Stomach smooth muscle (tissue), 2 donors: ENCODE data around the gene GRIK4.

ENCODE experiments used
- H3K27ac ChIP-seq: one replicate; pipeline ENCODE4 v1.7.0; 2013; ENCODE audit warnings: mild to moderate bottlenecking, low read length, inconsistent platforms
- H3K27me3 ChIP-seq, 2 donors: one replicate each; pipeline ENCODE4 v1.7.0; 2013; ENCODE audit warnings: low read length in 2 of 2; ENCODE audit not compliant: insufficient read depth in 2 of 2, control insufficient read depth in 1 of 2
- H3K36me3 ChIP-seq, 2 donors: one replicate each; pipeline ENCODE4 v1.7.0; 2013; ENCODE audit warnings: low read length in 2 of 2; ENCODE audit not compliant: control insufficient read depth in 2 of 2, insufficient read depth in 2 of 2
- H3K4me1 ChIP-seq: one replicate; pipeline ENCODE4 v1.7.0; 2013; ENCODE audit warnings: low read length; ENCODE audit not compliant: control insufficient read depth, insufficient read depth
- H3K4me3 ChIP-seq, 2 donors: one replicate each; pipeline ENCODE4 v1.7.0; 2013; ENCODE audit warnings: low read length in 2 of 2
- H3K9ac ChIP-seq, 2 donors: one replicate each; pipeline ENCODE4 v1.7.0; 2013; ENCODE audit warnings: low read length in 2 of 2, mild to moderate bottlenecking in 1 of 2
- H3K9me3 ChIP-seq, 2 donors: one replicate each; pipeline ENCODE4 v1.7.0; 2013; ENCODE audit warnings: low read length in 2 of 2; ENCODE audit not compliant: control insufficient read depth in 2 of 2
- donor health status: healthy.
- donor health status: Pancreatic carcinoma.

Gene GRIK4

DNA sequence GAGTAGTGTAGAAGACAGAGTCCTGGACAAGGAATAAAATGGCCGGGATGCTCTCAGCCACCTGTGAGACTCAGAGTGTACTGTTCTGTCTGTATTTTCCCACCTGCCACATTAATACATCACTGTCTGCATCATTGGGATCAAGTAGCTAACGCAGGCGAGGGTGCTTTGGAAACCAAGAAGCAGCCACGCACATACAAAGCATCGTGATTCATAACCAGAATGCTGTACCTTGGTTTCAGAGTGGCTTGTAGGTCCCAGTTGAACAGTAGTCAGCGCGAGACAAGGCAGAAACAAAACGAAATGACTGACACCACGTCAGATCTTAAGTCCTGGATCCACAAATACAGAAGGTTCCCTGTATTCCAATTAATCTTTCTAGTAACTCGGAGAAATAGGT is 198.3 kb downstream of the GRIK4 start:
- peaks cover 2 to 3% of the 10 kb centered on the region in 2 donors for H3K27me3 ChIP-seq
- no peak overlapping the region for H3K27ac ChIP-seq
- H3K9ac ChIP-seq: no peak overlapping the region
- H3K4me3 ChIP-seq: no peak overlapping the region
- H3K9me3 ChIP-seq: peaks cover 2 to 10% of the 10 kb centered on the region in 2 donors
- peaks cover 18% of the 10 kb centered on the region for H3K4me1 ChIP-seq
- no peaks in the 10 kb centered on the region for H3K36me3 ChIP-seq

DNA sequence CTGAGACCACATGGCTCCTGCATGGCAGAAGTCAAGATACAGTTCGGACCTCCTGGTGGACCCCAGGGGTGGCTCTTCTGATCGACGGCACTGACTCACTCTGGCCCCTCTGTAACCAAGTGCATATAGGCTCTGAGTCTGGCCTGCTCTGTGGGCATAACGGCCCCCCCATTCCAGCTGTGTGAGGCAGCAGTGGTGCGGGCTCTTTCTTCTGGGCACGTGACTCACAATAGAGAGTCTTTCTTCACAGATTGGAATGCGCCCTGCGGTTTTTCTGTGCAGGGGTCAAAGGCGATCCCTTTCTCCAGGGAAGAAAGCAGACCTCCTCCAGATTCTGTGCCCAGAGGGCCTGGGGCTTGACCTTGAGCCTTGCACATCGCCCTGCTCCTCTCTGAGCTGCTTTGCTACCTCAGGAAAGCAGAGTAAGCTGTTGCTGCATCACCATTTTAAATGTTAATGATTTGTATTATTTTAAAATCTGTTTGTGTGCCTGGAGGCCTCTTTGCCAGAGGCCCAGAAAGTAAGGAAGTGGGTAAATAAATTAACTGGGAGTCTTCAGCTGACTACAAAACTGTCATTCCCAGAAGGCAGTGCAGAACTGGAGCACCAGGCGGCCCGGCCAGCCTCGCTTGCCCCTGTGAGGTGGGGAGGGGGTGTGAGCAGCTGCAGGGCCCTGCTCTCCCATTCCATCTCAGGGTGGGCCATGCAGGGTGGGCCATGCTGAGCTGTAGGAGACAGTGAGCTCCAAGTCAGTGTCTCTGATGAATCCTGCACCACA is 199.0 kb downstream of the GRIK4 start:
- peaks cover 2 to 3% of the 10 kb centered on the region in 2 donors for H3K27me3 ChIP-seq
- no peak overlapping the region for H3K9ac ChIP-seq
- H3K9me3 ChIP-seq: peaks cover 2 to 10% of the 10 kb centered on the region in 2 donors
- H3K4me3 ChIP-seq: no peak overlapping the region
- no peaks in the 10 kb centered on the region for H3K36me3 ChIP-seq
- peaks cover 18% of the 10 kb centered on the region for H3K4me1 ChIP-seq
- no peak overlapping the region for H3K27ac ChIP-seq

DNA sequence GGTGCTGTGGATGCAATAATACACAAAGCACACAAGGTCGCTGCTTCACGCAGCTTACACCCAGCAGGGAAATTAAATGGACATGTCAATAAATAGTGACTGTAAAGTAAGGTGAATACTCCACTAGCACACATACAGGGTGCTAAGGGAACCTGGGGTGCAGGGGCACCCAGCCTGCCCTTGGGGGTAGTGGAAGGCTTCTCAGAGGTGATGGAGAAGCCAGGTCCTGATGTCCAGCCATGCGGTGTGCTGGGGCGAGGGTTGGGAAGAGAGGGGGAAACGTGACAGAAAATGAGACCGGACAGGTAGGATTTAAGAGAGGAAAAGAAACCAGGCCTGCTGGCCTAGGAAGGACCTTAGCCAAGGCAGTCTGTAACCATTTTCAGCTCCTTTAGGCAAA is 200.5 kb downstream of the GRIK4 start:
- Histone ChIP-seq H3K9me3 (peaks cover 0 to 10% of the 10 kb centered on the region in 2 donors), H3K4me3 (no peak overlapping the region), H3K27me3 (peaks cover 2 to 3% of the 10 kb centered on the region in 2 donors), H3K27ac (no peak overlapping the region), H3K36me3 (no peaks in the 10 kb centered on the region), H3K9ac (no peak overlapping the region), H3K4me1 (peaks cover 18% of the 10 kb centered on the region)

DNA sequence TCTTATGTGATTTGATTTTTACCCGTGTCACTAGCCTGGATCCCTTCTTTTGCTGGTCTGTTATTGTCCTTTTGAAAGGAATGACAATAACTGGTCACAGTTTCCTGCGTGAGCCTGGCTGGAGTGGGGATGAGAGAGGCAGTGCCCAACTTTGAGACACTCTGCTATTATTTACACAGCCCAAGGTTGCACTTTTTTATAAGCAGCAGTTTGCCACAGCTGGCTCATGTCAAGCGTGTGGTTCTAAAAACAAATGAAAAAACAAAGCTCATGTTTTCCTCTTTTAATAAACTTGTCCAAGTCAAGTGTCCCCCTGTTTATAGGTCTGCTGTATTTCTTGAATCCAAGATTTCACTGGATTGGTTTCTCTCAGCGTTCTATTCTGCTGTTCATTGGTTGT is 201.3 kb downstream of the GRIK4 start:
- H3K27me3 ChIP-seq: peaks cover 0 to 3% of the 10 kb centered on the region in 2 donors
- H3K4me1 ChIP-seq: peaks cover 18% of the 10 kb centered on the region
- no peak overlapping the region for H3K9ac ChIP-seq
- no peaks in the 10 kb centered on the region for H3K36me3 ChIP-seq
- no peak overlapping the region for H3K4me3 ChIP-seq
- H3K27ac ChIP-seq: no peak overlapping the region
- peaks cover 0 to 2% of the 10 kb centered on the region in 2 donors for H3K9me3 ChIP-seq

DNA sequence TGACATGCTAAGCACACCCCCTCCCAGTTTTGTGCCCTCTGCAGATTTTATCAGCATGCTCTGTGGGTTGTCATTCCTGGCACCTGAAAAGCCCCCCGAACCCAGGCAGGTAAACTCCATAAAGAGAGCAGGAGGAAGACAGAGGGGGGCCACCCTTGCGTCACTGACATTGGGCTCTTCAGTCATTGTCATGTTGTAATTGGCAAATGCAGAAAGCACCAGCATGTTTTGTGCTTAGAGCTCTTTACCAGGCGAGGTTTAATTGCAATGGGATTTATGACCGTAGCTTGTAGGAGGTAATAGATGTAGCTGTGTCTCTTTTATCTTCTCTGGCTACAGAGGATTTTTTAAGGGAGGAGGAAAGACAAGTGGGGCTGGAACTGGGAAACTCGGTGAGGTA is 201.7 kb downstream of the GRIK4 start:
- H3K9me3 ChIP-seq: no peaks in the 10 kb centered on the region
- H3K9ac ChIP-seq: no peak overlapping the region
- no peaks in the 10 kb centered on the region for H3K36me3 ChIP-seq
- peaks cover 0 to 3% of the 10 kb centered on the region in 2 donors for H3K27me3 ChIP-seq
- H3K4me3 ChIP-seq: no peak overlapping the region
- H3K4me1 ChIP-seq: peaks cover 18% of the 10 kb centered on the region
- no peak overlapping the region for H3K27ac ChIP-seq

DNA sequence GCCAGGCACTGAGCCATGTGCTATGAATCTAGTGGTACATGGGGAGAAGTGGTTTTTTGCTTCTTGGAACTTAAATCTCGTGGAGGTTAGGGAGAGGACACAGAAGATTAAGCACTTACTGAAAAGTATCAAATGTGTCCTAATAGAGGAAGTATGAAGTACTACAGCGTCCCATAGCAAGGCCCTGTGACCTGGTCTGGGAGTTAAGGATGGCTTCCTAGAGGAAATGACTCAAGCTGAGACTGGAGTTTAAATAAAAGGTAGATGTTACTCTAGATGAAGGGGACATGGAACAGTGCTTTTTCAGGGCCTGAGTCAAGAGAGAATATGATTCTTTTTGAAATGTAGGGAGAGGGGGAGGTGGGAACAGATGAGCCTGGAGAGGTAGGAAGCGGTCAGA is 202.9 kb downstream of the GRIK4 start:
- Histone ChIP-seq H3K36me3 (no peaks in the 10 kb centered on the region), H3K9ac (no peak overlapping the region), H3K4me3 (no peak overlapping the region), H3K27ac (no peak overlapping the region), H3K4me1 (peaks cover 18% of the 10 kb centered on the region), H3K27me3 (peaks cover 3 to 5% of the 10 kb centered on the region in 2 donors), H3K9me3 (no peaks in the 10 kb centered on the region)

- H3K27me3 ChIP-seq: peaks cover 3 to 5% of the 10 kb centered on the region in 2 donors
- no peak overlapping the region for H3K4me3 ChIP-seq
- peaks cover 18% of the 10 kb centered on the region for H3K4me1 ChIP-seq
- H3K36me3 ChIP-seq: no peaks in the 10 kb centered on the region
- no peaks in the 10 kb centered on the region for H3K9me3 ChIP-seq
- H3K27ac ChIP-seq: no peak overlapping the region
- H3K9ac ChIP-seq: no peak overlapping the region
Observed at GRCh38 chr11:120715239-120715638, 203.7 kb downstream of the GRIK4 start.

DNA sequence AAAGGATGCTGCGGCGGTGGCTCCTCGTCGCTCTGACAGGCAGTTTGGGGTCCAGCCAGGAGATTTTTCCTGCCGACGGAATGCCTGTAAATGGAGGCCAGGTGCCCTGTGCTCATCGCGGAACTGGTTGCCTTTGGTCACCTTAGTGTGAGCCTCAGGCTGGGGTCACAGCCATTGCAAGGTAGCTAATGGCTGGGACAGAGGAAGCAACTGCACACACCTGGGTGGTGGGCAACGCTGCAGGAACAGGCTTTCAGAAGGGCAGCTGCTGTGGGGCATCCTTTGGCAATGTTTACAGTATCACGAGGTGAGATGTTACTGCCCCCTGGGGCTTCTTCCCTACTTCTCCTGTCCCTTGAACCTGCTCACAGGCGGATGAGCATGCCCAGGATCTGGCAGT is 205.5 kb downstream of the GRIK4 start:
- H3K27ac ChIP-seq: no peak overlapping the region

DNA sequence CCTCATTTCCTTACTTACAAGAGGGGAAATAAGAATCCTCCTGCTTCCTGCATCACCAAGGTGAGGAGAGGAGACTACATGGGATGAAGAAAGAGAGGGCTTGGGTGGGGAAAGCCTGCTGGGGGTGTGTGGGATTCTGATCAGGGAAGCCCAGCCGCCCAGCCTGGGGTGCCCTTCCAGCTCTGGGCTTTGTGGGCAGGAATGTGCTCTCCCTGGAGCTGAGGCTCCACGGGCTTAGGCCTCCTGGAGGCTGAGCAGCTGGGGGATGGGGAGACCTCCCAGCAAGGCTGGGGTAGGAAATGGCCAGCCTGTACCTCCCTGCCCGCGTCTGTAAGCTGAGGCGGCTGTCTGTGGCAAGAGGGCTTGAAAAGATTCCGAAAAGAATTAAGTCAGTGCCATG is 206.1 kb downstream of the GRIK4 start:
- Histone ChIP-seq H3K4me1 (peaks cover 4% of the 10 kb centered on the region), H3K4me3 (no peak overlapping the region), H3K27ac (no peak overlapping the region), H3K9me3 (no peaks in the 10 kb centered on the region), H3K36me3 (no peaks in the 10 kb centered on the region), H3K27me3 (peaks cover 7 to 11% of the 10 kb centered on the region in 2 donors), H3K9ac (no peak overlapping the region)

More for the DNA sequence above, 205.5 kb downstream of the GRIK4 start:
- Histone ChIP-seq H3K27me3 (peaks cover 7 to 11% of the 10 kb centered on the region in 2 donors), H3K9me3 (no peaks in the 10 kb centered on the region), H3K36me3 (no peaks in the 10 kb centered on the region), H3K9ac (peak overlapping the region in 1 of 2 donors; percentile 7), H3K4me1 (peaks cover 6% of the 10 kb centered on the region), H3K4me3 (no peak overlapping the region)

DNA sequence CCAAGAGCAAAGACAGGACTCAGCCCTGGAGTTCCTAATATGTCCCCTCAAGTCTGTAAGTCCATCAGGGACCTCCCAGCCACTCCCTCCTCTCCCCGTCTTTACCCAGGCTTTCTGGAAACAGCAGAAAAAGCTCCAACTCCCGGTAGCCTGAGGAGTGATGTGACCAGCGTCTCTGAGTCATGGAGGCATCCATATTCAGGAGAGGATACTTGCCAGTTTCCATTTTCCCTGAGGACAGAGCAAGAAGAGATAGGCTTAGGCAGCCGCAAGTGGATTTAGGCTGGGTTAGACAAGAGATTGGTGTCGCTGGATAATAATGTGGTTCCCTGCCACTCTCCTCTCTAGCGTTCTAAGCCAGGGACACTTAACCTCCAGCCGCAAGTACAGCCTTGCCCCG is 206.6 kb downstream of the GRIK4 start:
- H3K9me3 ChIP-seq: no peaks in the 10 kb centered on the region
- H3K4me3 ChIP-seq: no peak overlapping the region
- H3K4me1 ChIP-seq: peaks cover 3% of the 10 kb centered on the region
- no peaks in the 10 kb centered on the region for H3K36me3 ChIP-seq
- no peak overlapping the region for H3K9ac ChIP-seq
- peaks cover 7 to 11% of the 10 kb centered on the region in 2 donors for H3K27me3 ChIP-seq
- no peak overlapping the region for H3K27ac ChIP-seq

DNA sequence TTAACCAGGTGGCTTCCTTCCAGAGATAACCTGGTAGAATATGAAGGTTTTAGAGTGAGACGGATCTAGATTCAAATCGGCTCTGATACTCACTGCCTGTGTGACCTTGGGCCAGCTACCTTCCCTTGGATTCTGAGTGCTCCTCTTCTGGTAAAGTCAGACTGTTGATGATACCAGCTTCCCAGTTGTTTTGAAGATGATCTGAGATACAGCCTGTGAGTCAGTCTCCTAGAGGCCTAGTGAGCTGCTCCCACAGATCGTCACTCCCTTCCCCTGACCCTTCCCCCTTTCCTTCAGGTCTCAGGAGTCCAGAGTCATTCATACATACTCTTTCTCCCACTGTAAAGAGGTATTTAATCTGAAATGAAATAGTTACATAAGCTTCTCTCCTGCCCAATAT is 207.8 kb downstream of the GRIK4 start:
- Histone ChIP-seq H3K4me3 (no peak overlapping the region), H3K4me1 (no peaks in the 10 kb centered on the region), H3K9ac (no peak overlapping the region), H3K27ac (no peak overlapping the region), H3K9me3 (no peaks in the 10 kb centered on the region), H3K27me3 (peaks cover 4 to 11% of the 10 kb centered on the region in 2 donors), H3K36me3 (no peaks in the 10 kb centered on the region)
